K562 (cell line): ENCODE data around the gene FAM120B. TPM values are rescaled to one million over a fixed set of nuclear protein-coding genes. Genes with fewer than 3 reads are reported as not detected.

Experiments
- BHLHE40 ChIP-seq: IDR thresholded peaks from 2 replicates; pipeline ENCODE4 v1.6.1; 2011; ENCODE audit warnings: low read length, improper control_type of control experiment
- RCOR1 ChIP-seq, 2 experiments: IDR thresholded peaks; 2 replicates each; pipeline ENCODE4 v1.6.1; 2012; ENCODE audit warnings: low read depth in 2 of 2, low read length in 2 of 2, borderline replicate concordance in 1 of 2, improper control_type of control experiment in 1 of 2
- REST ChIP-seq, 2 experiments: fragments of 450-650 bp; formaldehyde crosslinking in 1 of 2; IDR thresholded peaks; 2 replicates each; pipeline versions ENCODE4 v1.4.0 to v1.6.1; 2014 to 2020; ENCODE audit warnings: mild to moderate bottlenecking in 2 of 2, borderline replicate concordance in 1 of 2, low read depth in 1 of 2
- polyA plus RNA-seq, 8 experiments: library from polyadenylated mRNA; depleted of rRNA in 4 of 8; stranded (reverse) in 5 of 8; unstranded in 3 of 8; fragments of >200 nt; fragmentation: Nextera tagmentation in 2 of 8; fragmentation: Illumina TruSeq in 1 of 8; extraction: Ambion mirVana in 2 of 8; extraction: Trizol in 1 of 8; gene quantifications; 2 replicates each; pipeline versions ENCODE4 v1.2.1 to v1.2.3, GENCODE V29; 2011 to 2014; ENCODE audit warnings: inconsistent platforms in 1 of 8, missing spikeins in 1 of 8
- total RNA-seq, 7 experiments: library from RNA; depleted of rRNA in 6 of 7; stranded (reverse); fragments of >200 nt in 6 of 7; fragmentation: Illumina TruSeq in 2 of 7; extraction: Trizol in 2 of 7; gene quantifications; 2 replicates each; pipeline versions ENCODE4 v1.2.1 to v1.2.3, GENCODE V29; 2011 to 2021; ENCODE audit warnings: low replicate concordance in 1 of 7

Gene FAM120B
- total and polyA plus RNA-seq, 9 of the 15 experiments (the other 6 are each of a cell fraction or from before 2014, with no cell fraction given): 3.5 to 22.6 (median 14.7) TPM

DNA sequence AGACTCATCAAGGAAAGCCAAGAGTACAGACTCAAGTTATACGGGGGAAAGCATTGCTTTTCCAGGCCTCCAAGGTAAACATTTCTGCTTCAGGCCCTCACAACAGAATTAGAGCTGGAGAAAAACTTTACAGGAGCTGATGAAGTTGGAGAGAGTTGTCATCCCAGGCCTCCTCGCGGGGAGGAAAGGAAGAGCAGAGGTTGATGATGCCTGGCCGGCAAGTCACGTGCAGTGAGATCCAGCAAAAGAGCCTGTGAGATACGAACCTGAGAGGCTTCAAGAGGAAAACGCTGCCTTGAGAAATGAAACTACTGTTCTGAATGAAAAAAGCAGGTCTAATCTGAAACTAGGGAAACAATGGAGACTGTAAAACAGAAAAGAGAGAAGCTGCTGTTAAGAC is 122.9 kb downstream of the FAM120B start (continued):
- TF ChIP-seq REST (IDR thresholded peaks at IDR 0.05; ENCODE audit: borderline replicate concordance): peak; percentile 26; the same call in 1 of the 2 replicates
- no peak for TF ChIP-seq REST (CRISPR knock-in tag; IDR thresholded peaks at IDR 0.05; ENCODE audit: low read depth)
- TF ChIP-seq BHLHE40: peak; percentile 94
- peak in 1 of 2 experiments; percentile 39; a peak in 1 of 4 replicates for TF ChIP-seq RCOR1 (IDR thresholded peaks at IDR 0.05; ENCODE audit: borderline replicate concordance in 1 of 2, low read depth in 2 of 2, low read length in 2 of 2)
- TF ChIP-seq, all 486 proteins: peak for 9
